ENCODE data around the gene PCP4L1. TPM values are rescaled to one million over a fixed set of nuclear protein-coding genes. Genes with fewer than 3 reads are reported as not detected.

The PCP4L1 gene
- under 1 TPM in 2 of 4 donors, not detected in 2; 0.56 to 0.63 TPM for total RNA-seq

- no peak for TF ChIP-seq CTCF (IDR thresholded peaks at IDR 0.05)
- DNase-seq (ENCODE audit: low spot score) (no peak), ATAC-seq (ENCODE audit: low FRiP score) (peak; percentile 77)
Measured at GRCh38 chr1:161258439-161259344, at the start of gene PCP4L1. TSS of gene PCP4L1 (plus strand) at chr1:161258745. CDS start at chr1:161258975, 230 bp downstream.

- TF ChIP-seq CTCF (IDR thresholded peaks at IDR 0.05), result peak in 1 of 3 donors; percentile 81
- DNase-seq (ENCODE audit: low spot score) (peak; percentile 57), ATAC-seq (ENCODE audit: low FRiP score) (peak; percentile 80)
Measured at GRCh38 chr1:161209790-161210409, 48.6 kb upstream of the PCP4L1 start.

GRCh38 chr1:161214369-161214768, 44.2 kb upstream of the PCP4L1 start:
- DNase-seq (ENCODE audit: low spot score), result no peak
- no peak for ATAC-seq (ENCODE audit: low FRiP score)
- no peak for TF ChIP-seq CTCF (IDR thresholded peaks at IDR 0.05)

- ATAC-seq (ENCODE audit: low FRiP score), result peak; percentile 11
- TF ChIP-seq CTCF (IDR thresholded peaks at IDR 0.05), result no peak
- DNase-seq (ENCODE audit: low spot score), result no peak
Measured at GRCh38 chr1:161215076-161215475, 43.5 kb upstream of the PCP4L1 start, which contains the start of gene FCER1G. TSS of gene FCER1G (plus strand) at chr1:161215295. CDS start at chr1:161215322, 27 bp downstream.

GRCh38 chr1:161216945-161217712, 41.4 kb upstream of the PCP4L1 start:
- TF ChIP-seq CTCF (IDR thresholded peaks at IDR 0.05), result no peak
- peak; percentile 72 for ATAC-seq (ENCODE audit: low FRiP score)
- DNase-seq (ENCODE audit: low spot score), result no peak

GRCh38 chr1:161217831-161218230, 40.7 kb upstream of the PCP4L1 start:
- ATAC-seq (ENCODE audit: low FRiP score) (no peak), DNase-seq (ENCODE audit: low spot score) (no peak)
- no peak for TF ChIP-seq CTCF (IDR thresholded peaks at IDR 0.05)

Data from omental fat pad (tissue), 4 donors.